ENCODE data around the gene SORCS1. TPM values are rescaled to one million over a fixed set of nuclear protein-coding genes. Genes with fewer than 3 reads are reported as not detected.

The SORCS1 gene
- polyA plus RNA-seq, 1 experiment = 0.02 TPM

DNA sequence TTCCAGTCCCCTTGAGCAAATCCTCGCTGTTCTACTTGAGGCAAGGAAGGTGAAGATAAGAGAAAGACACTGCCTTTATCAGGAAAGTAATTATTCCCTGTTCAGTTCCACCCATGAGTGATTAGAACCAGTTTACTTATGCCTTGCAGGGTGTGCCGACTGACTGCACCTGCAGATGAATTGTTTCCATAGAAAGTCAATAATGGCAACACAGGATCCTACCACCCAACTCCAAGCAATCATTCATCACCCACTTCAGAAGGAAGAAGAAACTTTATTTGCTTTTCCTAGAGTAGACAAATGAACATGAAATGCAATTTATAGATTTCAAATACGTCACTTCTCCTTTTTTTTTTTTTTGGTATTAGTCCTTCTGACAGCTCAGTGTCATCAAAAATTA, 383.9 kb downstream of the SORCS1 start:
- TF ChIP-seq, protein P1, sequence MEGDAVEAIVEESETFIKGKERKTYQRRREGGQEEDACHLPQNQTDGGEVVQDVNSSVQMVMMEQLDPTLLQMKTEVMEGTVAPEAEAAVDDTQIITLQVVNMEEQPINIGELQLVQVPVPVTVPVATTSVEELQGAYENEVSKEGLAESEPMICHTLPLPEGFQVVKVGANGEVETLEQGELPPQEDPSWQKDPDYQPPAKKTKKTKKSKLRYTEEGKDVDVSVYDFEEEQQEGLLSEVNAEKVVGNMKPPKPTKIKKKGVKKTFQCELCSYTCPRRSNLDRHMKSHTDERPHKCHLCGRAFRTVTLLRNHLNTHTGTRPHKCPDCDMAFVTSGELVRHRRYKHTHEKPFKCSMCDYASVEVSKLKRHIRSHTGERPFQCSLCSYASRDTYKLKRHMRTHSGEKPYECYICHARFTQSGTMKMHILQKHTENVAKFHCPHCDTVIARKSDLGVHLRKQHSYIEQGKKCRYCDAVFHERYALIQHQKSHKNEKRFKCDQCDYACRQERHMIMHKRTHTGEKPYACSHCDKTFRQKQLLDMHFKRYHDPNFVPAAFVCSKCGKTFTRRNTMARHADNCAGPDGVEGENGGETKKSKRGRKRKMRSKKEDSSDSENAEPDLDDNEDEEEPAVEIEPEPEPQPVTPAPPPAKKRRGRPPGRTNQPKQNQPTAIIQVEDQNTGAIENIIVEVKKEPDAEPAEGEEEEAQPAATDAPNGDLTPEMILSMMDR (IDR thresholded peaks at IDR 0.05; ENCODE audit: low read depth, low read length) = no peak
- CTCF ChIA-PET = no interaction called here
- Histone ChIP-seq H3K27ac (ENCODE audit: low read depth, low read length) (no peak overlapping the region), H3K4me3 (ENCODE audit: low read depth, low read length) (no peak overlapping the region), H3K9me3 (ENCODE audit: control insufficient read depth, insufficient read depth, low read length) (no peaks in the 10 kb centered on the region), H3K27me3 (ENCODE audit: control insufficient read depth, insufficient read depth, low read length) (no peaks in the 10 kb centered on the region)
- DNase-seq (ENCODE audit: low read depth, low spot score) = no peak
- POLR2A ChIA-PET = no interaction called here

DNA sequence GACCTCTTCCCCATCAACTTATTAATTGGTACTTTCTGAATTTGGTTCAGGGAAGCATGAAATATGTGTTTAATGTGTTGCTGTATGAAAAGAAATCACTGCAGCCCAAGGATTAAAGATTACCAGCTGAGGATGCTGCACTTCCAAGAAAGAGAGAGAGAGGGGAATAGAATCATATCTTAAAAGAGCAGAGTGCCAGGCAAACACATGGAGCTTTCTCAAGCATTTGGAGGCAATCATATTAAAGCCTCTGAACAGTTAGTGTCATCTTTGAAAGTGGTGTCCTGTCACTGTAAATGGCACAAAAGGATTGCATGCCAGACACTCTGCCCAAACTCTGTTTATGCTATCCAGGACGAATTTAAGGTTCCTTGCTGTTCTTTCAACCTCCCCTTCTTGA, 386.7 kb downstream of the SORCS1 start:
- H3K27me3 ChIP-seq (ENCODE audit: control insufficient read depth, insufficient read depth, low read length) = no peaks in the 10 kb centered on the region
- peaks cover 3% of the 10 kb centered on the region; the same call in 1 of the 2 replicates for H3K9me3 ChIP-seq (ENCODE audit: control insufficient read depth, insufficient read depth, low read length)
- no peak overlapping the region for H3K27ac ChIP-seq (ENCODE audit: low read depth, low read length)
- TF ChIP-seq, protein P1 (IDR thresholded peaks at IDR 0.05; ENCODE audit: low read depth, low read length) = no peak
- CTCF ChIA-PET = no interaction called here
- POLR2A ChIA-PET = no interaction called here
- H3K4me3 ChIP-seq (ENCODE audit: low read depth, low read length) = no peak overlapping the region
- no peak for DNase-seq (ENCODE audit: low read depth, low spot score)

DNA sequence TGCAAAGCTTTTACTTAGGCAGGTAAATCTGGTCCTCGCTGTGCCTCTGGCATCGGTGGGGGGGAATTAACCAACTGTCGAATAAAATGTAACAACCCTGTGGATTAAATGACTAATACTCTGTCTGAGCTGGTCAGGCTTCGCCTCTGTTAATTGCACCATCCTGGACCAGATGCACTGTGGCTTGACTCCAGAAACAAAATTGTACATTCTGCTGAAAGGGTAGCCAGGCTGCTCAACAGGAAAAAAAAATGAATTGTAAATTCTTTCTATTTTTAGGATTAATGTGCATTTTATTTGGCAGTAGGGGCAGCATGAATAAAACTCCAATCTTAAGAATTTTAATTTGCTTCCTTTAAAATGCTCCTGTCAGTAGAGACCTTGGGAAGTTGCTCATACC, 389.4 kb downstream of the SORCS1 start:
- TF ChIP-seq, protein P1 (IDR thresholded peaks at IDR 0.05; ENCODE audit: low read depth, low read length) = no peak
- POLR2A ChIA-PET = no interaction called here
- H3K4me3 ChIP-seq (ENCODE audit: low read depth, low read length) = no peak overlapping the region
- CTCF ChIA-PET = no interaction called here
- no peak overlapping the region for H3K27ac ChIP-seq (ENCODE audit: low read depth, low read length)
- no peaks in the 10 kb centered on the region for H3K27me3 ChIP-seq (ENCODE audit: control insufficient read depth, insufficient read depth, low read length)
- H3K9me3 ChIP-seq (ENCODE audit: control insufficient read depth, insufficient read depth, low read length) = peaks cover 3% of the 10 kb centered on the region; the same call in 1 of the 2 replicates
- DNase-seq (ENCODE audit: low read depth, low spot score) = no peak

DNA sequence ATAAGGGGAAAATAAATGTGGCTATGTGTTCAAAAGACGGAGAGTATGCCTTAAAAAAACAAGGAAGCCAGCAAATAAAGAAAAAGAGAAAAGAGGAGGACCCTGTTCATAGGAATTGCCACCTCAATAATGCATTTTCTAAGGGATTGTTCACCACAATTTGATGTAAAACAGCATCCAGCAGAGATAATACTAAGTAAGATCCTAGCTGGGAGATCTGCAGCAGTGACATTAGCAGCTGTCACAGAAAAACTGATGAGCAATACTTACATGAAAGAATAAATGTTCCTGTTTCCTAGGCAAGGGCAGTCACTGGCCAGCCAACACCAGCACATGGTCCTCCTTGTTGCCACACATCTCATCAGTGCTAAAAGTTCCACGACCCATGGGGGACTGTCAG, 391.5 kb downstream of the SORCS1 start:
- ChIA-PET CTCF (no interaction called here), POLR2A (no interaction called here)
- TF ChIP-seq, protein P1 (IDR thresholded peaks at IDR 0.05; ENCODE audit: low read depth, low read length) = no peak
- H3K27me3 ChIP-seq (ENCODE audit: control insufficient read depth, insufficient read depth, low read length) = no peaks in the 10 kb centered on the region
- H3K9me3 ChIP-seq (ENCODE audit: control insufficient read depth, insufficient read depth, low read length) = peaks cover 3% of the 10 kb centered on the region; the same call in 1 of the 2 replicates
- DNase-seq (ENCODE audit: low read depth, low spot score) = no peak
- H3K27ac ChIP-seq (ENCODE audit: low read depth, low read length) = no peak overlapping the region
- no peak overlapping the region for H3K4me3 ChIP-seq (ENCODE audit: low read depth, low read length)

DNA sequence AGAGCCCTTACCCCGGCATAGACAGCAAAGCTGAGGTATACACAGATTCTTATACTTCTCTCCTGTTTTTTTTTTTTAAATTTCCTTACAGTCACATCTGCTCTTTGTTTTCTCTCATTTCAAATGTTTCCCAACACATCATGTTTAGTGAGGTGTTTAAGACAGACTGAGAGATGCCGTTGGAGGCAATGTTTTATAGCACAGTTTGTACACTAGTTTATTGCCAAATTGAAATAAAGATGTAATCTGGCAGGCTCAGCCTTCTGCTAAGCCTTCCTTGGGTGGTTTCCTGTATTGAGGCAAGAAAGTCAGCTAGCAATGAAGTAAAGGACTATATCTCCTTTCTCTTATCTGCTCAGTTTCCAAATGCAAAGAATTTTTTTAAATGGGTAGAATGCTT, 393.4 kb downstream of the SORCS1 start:
- CTCF ChIA-PET = no interaction called here
- Histone ChIP-seq H3K27ac (ENCODE audit: low read depth, low read length) (no peak overlapping the region), H3K9me3 (ENCODE audit: control insufficient read depth, insufficient read depth, low read length) (peaks cover 3% of the 10 kb centered on the region; the same call in 1 of the 2 replicates), H3K27me3 (ENCODE audit: control insufficient read depth, insufficient read depth, low read length) (no peaks in the 10 kb centered on the region), H3K4me3 (ENCODE audit: low read depth, low read length) (no peak overlapping the region)
- no peak for DNase-seq (ENCODE audit: low read depth, low spot score)
- TF ChIP-seq, protein P1 (IDR thresholded peaks at IDR 0.05; ENCODE audit: low read depth, low read length) = no peak
- POLR2A ChIA-PET = no interaction called here

All from AG04450 (cell line).